Neural cell (in vitro differentiated cells): ENCODE data around the gene CAMK1D.

ENCODE experiments used
- EZH2 ChIP-seq: fragments of 200-600, 300-800 bp; shearing (Covaris generic), sonication (generic); IDR thresholded peaks from 2 replicates; pipeline ENCODE4 v1.6.1; 2014; ENCODE audit warnings: antibody characterized with exemption, low read length, borderline replicate concordance, mild to moderate bottlenecking; ENCODE audit not compliant: insufficient read depth, poor library complexity, severe bottlenecking
- MXI1 ChIP-seq: fragments of 450-650 bp; conservative IDR thresholded peaks from 2 replicates; pipeline ENCODE4 v1.6.1; 2014; ENCODE audit warnings: antibody characterized with exemption, mild to moderate bottlenecking; ENCODE audit not compliant: poor library complexity, severe bottlenecking
- RAD21 ChIP-seq: fragments of 450-650 bp; conservative IDR thresholded peaks from 2 replicates; pipeline ENCODE4 v1.6.1; 2014; ENCODE audit warnings: antibody characterized with exemption, mild to moderate bottlenecking, moderate library complexity
- SMC3 ChIP-seq: fragments of 450-650 bp; conservative IDR thresholded peaks from 2 replicates; pipeline ENCODE4 v1.6.1; 2014; ENCODE audit warnings: antibody characterized with exemption, mild to moderate bottlenecking, moderate library complexity; ENCODE audit not compliant: poor library complexity
- TF ChIP-seq, protein P1 (sequence below): fragments of 450-650 bp; IDR thresholded peaks from 2 replicates; pipeline ENCODE4 v1.5.1; 2014; ENCODE audit warnings: antibody characterized with exemption, mild to moderate bottlenecking, moderate library complexity; ENCODE audit not compliant: poor library complexity, severe bottlenecking
- TF ChIP-seq, protein P2 (sequence below): IDR thresholded peaks from 2 replicates; pipeline ENCODE4 v1.6.1; 2012; ENCODE audit warnings: borderline replicate concordance

DNA sequence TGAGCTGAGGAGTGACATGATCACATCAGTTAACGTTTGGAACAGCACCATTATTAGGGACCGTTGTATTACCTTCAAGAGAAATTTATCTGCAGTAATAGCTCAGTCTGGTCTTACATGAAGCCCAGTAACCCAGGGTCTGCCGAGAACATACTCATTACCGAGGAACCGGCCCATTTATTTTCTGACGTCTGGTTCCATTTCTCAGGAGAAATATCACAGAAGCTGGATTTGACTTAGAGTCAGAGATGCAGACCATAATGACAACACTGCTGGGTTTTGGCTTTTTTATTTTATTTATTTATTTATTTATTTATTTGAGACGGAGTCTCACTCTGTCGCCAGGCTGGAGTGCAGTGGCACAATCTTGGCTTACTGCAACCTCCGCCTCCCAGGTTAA, 489.0 kb downstream of the CAMK1D start:
- TF ChIP-seq RAD21 (no peak), SMC3 (no peak), MXI1 (no peak), EZH2 (no peak)
- TF ChIP-seq, protein P1, sequence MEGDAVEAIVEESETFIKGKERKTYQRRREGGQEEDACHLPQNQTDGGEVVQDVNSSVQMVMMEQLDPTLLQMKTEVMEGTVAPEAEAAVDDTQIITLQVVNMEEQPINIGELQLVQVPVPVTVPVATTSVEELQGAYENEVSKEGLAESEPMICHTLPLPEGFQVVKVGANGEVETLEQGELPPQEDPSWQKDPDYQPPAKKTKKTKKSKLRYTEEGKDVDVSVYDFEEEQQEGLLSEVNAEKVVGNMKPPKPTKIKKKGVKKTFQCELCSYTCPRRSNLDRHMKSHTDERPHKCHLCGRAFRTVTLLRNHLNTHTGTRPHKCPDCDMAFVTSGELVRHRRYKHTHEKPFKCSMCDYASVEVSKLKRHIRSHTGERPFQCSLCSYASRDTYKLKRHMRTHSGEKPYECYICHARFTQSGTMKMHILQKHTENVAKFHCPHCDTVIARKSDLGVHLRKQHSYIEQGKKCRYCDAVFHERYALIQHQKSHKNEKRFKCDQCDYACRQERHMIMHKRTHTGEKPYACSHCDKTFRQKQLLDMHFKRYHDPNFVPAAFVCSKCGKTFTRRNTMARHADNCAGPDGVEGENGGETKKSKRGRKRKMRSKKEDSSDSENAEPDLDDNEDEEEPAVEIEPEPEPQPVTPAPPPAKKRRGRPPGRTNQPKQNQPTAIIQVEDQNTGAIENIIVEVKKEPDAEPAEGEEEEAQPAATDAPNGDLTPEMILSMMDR, result no peak
- TF ChIP-seq, protein P2, sequence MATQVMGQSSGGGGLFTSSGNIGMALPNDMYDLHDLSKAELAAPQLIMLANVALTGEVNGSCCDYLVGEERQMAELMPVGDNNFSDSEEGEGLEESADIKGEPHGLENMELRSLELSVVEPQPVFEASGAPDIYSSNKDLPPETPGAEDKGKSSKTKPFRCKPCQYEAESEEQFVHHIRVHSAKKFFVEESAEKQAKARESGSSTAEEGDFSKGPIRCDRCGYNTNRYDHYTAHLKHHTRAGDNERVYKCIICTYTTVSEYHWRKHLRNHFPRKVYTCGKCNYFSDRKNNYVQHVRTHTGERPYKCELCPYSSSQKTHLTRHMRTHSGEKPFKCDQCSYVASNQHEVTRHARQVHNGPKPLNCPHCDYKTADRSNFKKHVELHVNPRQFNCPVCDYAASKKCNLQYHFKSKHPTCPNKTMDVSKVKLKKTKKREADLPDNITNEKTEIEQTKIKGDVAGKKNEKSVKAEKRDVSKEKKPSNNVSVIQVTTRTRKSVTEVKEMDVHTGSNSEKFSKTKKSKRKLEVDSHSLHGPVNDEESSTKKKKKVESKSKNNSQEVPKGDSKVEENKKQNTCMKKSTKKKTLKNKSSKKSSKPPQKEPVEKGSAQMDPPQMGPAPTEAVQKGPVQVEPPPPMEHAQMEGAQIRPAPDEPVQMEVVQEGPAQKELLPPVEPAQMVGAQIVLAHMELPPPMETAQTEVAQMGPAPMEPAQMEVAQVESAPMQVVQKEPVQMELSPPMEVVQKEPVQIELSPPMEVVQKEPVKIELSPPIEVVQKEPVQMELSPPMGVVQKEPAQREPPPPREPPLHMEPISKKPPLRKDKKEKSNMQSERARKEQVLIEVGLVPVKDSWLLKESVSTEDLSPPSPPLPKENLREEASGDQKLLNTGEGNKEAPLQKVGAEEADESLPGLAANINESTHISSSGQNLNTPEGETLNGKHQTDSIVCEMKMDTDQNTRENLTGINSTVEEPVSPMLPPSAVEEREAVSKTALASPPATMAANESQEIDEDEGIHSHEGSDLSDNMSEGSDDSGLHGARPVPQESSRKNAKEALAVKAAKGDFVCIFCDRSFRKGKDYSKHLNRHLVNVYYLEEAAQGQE, result no peak
